ENCODE data around the gene GRIN1. TPM values are rescaled to one million over a fixed set of nuclear protein-coding genes. Genes with fewer than 3 reads are reported as not detected.

GRIN1 gene
- total and polyA plus RNA-seq, 2 of the 13 experiments (the other 11 are each of a cell fraction or from before 2014, with no cell fraction given), result 0.13 TPM; not detected in 1

GRCh38 chr9:137129456-137130175 is 9.3 kb upstream of the GRIN1 start (continued):
- TF ChIP-seq ZNF776 (CRISPR knock-in tag; IDR thresholded peaks at IDR 0.05) (peak; percentile 70; the same call in 1 of the 2 replicates), ATF7-NPFF (CRISPR knock-in tag; IDR thresholded peaks at IDR 0.05; ENCODE audit: low read depth) (peak; percentile 56), ZSCAN12 (CRISPR knock-in tag; IDR thresholded peaks at IDR 0.05) (peak; percentile 64; the same call in 1 of the 2 replicates), ZNF556 (CRISPR knock-in tag; IDR thresholded peaks at IDR 0.05; ENCODE audit: borderline replicate concordance) (0 out of 2 replicates have a peak, but pooled peaks have one; percentile 12), HINFP (CRISPR knock-in tag; IDR thresholded peaks at IDR 0.05; ENCODE audit: low read depth) (peak; percentile 68; the same call in 1 of the 2 replicates), EEA1 (CRISPR knock-in tag; IDR thresholded peaks at IDR 0.05; ENCODE audit: borderline replicate concordance) (peak; percentile 81; the same call in 1 of the 2 replicates), ARHGAP35 (CRISPR knock-in tag; IDR thresholded peaks at IDR 0.05; ENCODE audit: borderline replicate concordance) (0 out of 2 replicates have a peak, but pooled peaks have one; percentile 59), DR1 (CRISPR knock-in tag; IDR thresholded peaks at IDR 0.05) (peak; percentile 68), ZNF234 (CRISPR knock-in tag; conservative IDR thresholded peaks at IDR 0.05) (0 out of 2 replicates have a peak, but pooled peaks have one; percentile 65), KLF12 (CRISPR knock-in tag; IDR thresholded peaks at IDR 0.05; ENCODE audit: borderline replicate concordance) (peak; percentile 77; the same call in 1 of the 2 replicates), HDAC2 (CRISPR knock-in tag; IDR thresholded peaks at IDR 0.05) (peak; percentile 41), ZSCAN5A (CRISPR knock-in tag; IDR thresholded peaks at IDR 0.05; ENCODE audit: borderline replicate concordance) (peak; percentile 22; the same call in 1 of the 2 replicates), SMAD3 (CRISPR knock-in tag; IDR thresholded peaks at IDR 0.05) (peak; percentile 48; the same call in 1 of the 2 replicates), ZNF282 (IDR thresholded peaks at IDR 0.05; ENCODE audit: partially characterized antibody) (no peak), DRAP1 (CRISPR knock-in tag; IDR thresholded peaks at IDR 0.05) (peak; percentile 84; the same call in 1 of the 2 replicates), PHF5A (CRISPR knock-in tag; IDR thresholded peaks at IDR 0.05; ENCODE audit: low read depth, unreplicated experiment) (no peak), KDM2A (CRISPR knock-in tag; IDR thresholded peaks at IDR 0.05; ENCODE audit: borderline replicate concordance, low read depth) (peak; percentile 80), ZNF839 (CRISPR knock-in tag; IDR thresholded peaks at IDR 0.05; ENCODE audit: borderline replicate concordance) (no peak), KLF9 (CRISPR knock-in tag; IDR thresholded peaks at IDR 0.05; ENCODE audit: low read depth) (0 out of 2 replicates have a peak, but pooled peaks have one; percentile 34), ZSCAN30 (CRISPR knock-in tag; IDR thresholded peaks at IDR 0.05) (no peak), TRAFD1 (CRISPR knock-in tag; IDR thresholded peaks at IDR 0.05; ENCODE audit: borderline replicate concordance) (peak; percentile 88; the same call in 1 of the 2 replicates), CCAR2 (optimal IDR thresholded peaks at IDR 0.05; ENCODE audit: low read depth, low read length) (no peak), ZZZ3 (CRISPR knock-in tag; IDR thresholded peaks at IDR 0.05; ENCODE audit: borderline replicate concordance) (peak; percentile 23; the same call in 1 of the 2 replicates)

Data from HepG2 (cell line).